GM19328 (cell line): ENCODE data around the gene SNTN.
"Not testable (repeated sequence)": the region's sequence is repeated elsewhere in the genome, so short reads cannot be mapped to it uniquely, and the experiment has no call there.

ENCODE experiments used
- ATAC-seq: cut with Tn5 transposase; IDR thresholded peaks from one replicate; pipeline ENCODE4 v1.9.1; 2021; ENCODE audit warnings: mild to moderate bottlenecking, moderate library complexity; ENCODE audit not compliant: unreplicated experiment

Gene SNTN

DNA sequence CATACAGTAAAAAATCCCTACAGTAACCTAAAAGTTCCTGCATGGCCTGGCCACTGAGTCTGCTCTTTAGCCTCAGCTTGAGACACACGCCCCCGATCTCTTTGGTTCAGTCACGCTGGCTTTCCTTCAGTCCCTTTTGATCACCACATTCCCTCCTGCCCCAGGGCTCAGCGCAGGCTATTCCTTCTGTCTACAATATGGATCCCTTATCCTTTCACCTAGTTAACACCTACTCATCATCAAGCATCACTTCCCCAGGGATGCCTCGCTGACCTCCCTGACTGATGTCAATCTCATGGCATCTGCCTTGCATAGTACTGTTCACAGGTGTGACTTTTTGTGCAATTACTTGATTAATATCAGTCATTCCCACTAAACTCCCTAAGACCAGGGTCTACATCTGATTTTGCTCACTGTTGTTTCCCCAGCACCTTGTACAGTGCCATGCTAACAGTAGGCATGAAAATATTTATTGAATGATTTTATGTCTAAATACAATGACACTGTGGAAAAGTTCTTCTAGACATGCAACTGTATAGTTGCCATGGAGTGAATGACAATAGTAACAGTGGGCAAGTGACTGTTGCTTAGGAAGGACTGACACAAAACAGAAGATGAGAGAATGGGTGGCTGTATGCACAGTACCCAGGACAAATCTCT is at the start of gene SNTN:
TSS of gene SNTN (plus strand) at position 610 of the 660 bp plus-strand sequence. CDS start at position 623, 13 bp downstream.
- no peak for ATAC-seq

DNA sequence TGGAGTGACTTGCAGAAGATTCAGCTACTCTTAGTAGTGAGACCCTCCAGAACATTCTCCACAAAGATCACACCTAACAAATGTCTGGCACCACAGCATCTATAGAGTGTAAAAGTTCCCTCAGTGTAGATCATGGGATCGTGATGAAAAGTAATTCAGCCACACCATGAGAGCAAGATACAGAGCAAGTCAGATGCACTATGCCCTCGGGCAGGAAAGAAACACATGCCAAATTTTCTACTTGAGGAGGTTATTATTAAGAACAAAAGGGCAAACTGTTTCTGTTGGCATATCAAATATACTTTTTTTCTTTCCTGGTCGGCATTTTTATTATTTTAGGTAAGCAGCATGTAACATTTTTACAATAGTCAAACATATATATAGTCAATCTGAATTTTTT is 44.8 kb upstream of the SNTN start:
- no peak for ATAC-seq

DNA sequence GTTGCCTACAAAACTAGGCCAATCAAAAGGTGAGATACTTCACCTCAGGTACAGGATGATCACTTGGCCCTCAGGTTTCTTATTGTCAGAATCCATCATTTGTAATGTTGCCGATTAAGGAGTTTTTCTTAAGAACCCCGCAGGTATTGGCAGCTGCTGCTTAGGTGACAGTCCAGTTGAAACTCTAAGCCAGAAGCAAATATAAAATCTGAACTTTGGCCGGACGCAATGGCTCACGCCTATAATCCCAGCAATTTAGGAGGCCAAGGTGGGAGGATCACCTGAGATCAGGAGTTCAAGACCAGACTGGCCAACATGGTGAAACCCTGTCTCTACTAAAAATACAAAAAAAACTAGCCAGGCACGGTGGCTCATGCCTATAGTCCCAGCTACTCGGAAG is 43.1 kb upstream of the SNTN start:
- ATAC-seq: no peak

DNA sequence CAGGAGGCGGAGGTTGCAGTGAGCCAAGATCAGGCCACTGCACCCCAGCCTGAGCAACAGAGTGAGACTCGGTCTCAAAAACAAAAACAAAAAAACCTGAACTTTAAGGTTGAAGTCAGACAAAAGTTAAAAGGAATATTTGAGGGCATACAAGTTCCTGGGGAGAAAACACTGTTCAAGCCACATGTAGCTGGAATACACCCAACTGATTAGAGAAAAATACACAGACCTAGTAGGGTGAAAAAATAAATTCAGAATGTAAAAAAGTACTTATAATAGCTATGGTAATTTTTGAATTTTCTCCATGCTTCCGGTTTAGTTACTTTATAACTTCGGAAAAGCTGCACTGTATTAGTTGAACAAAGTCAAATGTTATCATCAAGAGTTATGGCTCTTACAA is 42.6 kb upstream of the SNTN start:
- no peak for ATAC-seq

DNA sequence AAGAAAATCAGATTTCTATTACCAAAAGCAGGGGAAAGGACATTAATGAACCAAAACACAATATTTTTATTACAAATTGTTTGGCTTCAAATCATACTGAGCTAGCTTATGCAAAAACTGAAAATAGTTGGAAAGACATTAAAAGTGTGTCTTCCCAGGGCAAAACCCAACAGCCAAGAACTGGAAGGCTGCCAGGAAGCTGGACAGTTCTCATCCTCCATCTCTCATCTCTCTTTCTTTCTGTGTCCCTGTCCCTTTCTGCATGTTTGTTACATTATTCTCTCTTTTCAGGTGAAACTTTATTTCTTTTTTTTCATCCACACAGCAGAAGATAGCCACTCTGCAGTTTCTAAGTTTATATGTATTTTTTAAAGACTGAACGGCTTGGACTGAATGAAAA is 41.1 kb upstream of the SNTN start:
- no peak for ATAC-seq

DNA sequence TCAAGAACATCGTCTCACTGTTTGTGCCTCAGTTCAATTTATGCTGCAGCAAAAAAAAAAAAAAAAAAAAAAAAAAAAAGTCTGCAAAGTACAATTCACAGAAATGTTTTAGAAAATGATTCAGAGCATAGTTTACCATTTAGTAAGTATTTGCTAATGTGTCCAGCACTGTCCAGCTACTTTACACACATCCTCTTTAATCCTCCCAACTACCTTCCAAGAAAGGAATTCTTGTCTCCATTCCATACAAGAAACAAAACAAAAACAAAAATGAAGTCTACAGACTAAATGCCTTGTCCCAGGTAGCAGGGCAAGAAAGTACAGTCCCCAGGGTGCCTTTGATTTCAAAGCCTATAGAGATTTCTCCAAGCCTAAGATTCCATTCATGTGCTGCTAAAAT is 38.9 kb upstream of the SNTN start:
- ATAC-seq: no peak

DNA sequence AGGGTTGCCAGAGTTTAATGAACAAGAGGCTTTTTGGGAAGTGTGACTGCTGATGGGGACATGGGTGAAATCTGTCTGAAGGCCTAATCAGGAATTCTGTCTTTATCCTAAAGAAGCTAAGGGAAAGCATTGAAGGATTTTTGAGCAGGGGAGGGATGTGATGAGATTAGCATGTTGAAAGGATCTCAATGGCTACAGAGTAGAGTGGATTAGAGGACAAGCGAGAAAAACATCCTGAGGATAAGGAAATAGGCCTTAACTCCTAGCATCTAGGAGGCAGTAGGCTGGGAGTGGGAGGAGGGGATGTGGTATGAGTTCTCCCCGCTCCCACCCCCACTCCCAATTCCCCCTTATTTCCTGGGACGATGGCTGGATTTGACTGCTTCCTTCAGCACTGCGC is 35.1 kb upstream of the SNTN start:
- ATAC-seq: no peak

DNA sequence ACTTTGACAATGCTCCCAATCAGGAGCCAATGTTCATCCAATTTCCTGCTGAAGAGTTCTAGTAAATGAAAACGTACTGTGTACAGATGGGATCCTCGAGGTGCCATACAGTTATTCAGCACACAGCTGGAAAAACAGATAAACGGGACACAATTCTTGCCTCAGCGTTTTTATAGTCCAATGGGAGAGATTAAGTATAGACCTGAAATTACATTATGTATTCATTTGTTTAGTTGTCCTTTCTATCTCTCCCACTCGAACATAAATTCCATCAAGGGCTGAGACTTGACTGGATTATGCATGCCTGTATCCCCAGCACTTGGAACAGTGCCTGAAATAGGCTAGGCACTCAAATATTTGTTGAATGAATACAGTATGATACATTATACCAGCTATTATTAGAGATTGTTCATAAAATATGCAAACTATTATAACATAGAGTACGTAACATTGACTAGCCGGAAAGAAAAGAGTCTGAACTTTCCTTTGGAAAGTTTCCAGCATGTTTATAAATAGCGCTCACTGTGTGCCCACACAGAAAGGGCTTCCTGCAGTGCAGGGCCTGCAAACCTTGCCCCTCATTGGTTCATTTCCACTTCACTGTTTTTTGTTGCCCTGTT is 27.4 kb upstream of the SNTN start:
- no peak for ATAC-seq

DNA sequence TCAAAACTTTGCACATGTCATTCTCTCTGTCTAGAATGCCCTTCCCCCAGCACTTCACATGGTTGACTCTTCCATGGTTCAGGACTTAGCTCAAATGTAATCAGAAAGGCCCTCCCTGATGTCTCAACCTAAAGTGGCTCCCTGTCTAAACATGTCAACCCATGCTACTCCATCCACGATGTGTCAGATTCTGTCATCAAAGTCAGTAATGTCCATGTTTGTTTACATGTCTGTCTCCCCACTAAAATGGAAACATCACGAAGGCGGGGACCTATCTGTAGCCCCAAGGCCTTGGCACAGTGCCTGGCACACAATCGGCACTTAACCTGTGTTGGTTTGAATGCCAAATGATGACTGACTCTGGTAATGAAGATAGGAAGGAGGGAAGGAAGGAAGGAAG is 20.8 kb upstream of the SNTN start:
- ATAC-seq: no peak

DNA sequence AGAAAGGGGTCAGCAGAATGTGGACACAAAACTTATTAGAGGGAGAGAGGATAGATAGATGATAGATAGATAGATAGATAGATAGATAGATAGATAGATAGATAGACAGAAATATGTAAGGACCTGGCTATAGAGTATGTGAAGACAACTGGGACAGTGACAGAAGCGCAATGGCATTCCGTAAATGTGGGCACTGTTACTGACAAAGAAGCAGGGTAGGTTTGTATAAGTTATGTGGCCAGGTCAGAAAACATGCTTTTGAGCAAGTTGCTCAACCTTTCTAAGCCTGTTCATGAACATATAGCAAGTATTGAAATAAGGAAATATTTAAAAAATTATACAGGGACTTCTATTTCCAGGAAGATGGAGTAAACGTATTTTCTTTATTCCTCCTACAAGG is 17.3 kb upstream of the SNTN start:
- ATAC-seq: no peak

DNA sequence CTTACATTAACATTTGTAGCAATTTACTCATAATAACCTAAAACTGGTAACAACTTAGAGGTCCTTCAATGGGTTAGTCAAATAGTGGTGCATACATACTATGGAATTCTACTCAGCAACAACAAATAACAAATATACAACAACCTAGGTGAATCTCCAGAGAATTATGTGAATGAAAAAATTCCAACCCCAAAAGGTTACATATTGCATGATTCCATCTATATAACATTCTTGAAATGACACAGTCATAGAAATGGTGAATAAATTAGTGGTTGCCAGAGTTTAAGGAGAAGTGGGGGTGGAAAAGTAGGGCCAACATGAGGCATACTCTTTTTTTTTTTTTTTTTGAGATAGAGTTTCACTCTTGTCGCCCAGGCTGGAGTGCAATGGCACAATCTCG is 12.7 kb upstream of the SNTN start:
- no peak for ATAC-seq

DNA sequence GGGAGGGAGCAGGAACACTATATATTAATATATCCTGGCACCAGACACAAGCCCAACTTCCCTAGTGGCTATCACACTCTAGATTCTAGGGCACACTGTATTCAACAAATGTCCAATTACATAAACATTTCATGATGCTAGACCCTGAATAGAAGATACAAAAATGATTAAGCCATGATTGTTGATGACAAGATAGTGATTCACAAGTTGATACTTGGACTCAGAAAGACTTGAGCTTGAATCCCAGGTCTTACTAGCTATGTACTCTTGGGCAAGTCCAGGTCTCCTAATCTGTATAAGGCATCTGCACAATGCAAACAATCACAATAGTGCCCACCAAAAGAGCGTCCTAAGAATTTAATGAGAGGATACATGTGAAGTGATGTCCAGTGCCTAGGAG is 10.0 kb upstream of the SNTN start:
- ATAC-seq: no peak

DNA sequence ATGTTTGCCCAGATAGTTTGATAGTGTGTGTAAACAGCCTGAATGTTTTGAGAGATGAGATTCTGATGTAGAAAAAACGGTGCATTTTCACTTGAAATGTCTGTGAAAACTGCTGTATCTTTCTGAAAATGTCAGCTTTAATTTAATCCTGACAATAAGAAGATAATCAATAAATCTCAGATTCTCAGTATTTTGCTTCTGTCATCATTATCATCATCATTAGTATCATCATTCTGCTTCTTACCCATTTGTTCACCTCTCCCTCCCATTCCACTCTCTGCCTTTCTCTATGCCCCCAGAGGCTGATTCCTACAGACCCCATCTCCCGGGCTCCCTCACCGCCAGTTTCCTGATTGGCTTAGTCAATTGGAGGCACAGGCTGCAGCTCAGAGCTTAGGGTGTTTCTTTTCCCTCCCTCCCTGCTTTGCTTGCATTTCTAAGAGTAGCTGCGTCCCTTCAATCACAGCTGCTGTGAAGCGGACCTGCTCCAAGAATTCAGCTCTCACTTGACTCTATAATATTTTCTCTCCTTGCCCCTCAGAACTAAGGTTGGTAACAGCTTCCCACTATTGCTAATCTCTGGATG is 8.2 kb upstream of the SNTN start:
- ATAC-seq: no peak

DNA sequence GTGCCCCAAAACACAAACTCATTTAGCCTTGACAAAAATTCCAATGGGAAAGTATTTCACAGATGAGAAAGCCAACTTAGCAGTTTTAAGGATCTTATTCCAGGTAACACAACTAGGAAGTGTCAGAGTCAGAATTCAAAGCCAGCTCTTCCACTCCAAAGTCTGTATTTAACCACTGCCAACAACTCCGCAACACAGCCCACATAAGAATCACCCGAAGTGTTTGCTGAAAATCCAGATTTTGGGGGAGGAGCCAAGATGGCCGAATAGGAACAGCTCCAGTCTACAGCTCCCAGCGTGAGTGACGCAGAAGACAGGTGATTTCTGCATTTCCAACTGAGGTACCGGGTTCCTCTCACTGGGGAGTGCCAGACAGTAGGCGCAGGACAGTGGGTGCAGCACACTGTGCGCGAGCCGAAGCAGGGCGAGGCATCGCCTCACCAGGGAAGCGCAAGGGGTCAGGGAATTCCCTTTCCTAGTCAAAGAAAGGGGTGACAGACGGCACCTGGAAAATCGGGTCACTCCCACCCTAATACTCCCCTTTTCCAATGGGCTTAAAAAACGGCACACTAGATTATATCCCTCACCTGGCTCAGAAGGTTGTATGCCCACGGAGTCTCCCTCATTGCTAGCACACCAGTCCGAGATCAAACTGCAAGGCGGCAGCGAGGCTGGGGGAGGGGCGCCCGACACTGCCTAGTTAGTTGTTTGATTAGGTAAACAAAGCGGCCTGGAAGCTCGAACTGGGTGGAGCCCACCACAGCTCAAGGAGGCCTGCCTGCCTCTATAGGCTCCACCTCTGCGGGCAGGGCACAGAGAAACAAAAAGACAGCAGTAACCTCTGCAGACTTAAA is 7.3 kb upstream of the SNTN start:
- not testable (repeated sequence) for ATAC-seq

DNA sequence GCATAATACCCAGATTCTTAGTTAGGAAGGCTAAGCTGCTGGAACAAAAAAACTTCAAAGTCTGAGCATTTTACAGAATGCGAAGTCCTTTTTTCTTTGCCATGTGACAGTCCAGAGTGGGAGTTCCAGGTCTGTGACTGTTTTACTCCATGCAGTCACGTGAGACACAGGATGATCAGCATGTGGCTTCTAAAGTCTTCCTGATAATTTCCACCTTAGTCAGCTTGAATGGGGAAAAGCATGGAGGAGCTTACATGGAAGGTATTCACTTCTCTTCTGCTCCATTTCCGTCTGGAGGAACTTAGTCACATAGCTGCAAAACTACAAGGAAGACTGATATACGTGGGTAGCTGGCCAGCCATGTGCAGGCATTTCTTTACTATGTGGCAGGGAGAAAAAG is 1.7 kb downstream of the SNTN start:
- ATAC-seq: no peak

DNA sequence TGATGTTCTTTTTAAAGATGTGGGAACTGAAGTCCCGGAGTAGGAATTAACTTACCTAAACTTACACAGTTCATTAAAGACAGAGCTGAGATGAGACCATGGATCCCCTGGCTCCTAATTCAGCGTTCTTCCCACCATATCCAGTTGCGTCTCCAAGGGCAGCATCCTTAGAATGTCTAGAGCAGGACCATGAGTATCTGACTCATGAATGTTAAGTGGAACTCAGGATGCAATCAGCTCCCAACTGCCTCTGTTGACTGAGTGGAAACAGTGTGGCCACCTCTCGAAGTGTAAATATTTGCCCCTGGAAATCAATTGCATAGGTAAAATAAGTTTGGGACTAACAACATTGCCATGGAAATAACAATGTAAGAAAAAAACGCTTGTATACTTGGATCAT is 2.5 kb downstream of the SNTN start:
- no peak for ATAC-seq

DNA sequence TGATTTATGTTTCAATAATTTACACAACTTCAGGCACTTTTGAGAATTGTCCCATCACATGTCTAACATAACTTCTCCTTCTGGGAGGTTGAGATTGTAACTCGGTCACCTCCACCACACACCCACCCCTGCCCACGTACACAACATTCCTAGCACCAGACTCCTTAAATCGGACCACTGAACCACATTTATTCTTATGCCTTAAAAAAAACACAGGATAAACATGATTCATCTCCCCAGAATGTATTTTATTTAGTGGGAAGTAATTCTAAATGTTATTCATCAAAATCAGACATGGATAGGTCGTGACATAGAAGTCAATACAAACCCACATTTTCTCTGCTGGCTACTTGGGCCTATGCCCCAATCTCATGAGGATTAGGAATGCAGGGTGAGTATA is 3.0 kb downstream of the SNTN start:
- no peak for ATAC-seq

DNA sequence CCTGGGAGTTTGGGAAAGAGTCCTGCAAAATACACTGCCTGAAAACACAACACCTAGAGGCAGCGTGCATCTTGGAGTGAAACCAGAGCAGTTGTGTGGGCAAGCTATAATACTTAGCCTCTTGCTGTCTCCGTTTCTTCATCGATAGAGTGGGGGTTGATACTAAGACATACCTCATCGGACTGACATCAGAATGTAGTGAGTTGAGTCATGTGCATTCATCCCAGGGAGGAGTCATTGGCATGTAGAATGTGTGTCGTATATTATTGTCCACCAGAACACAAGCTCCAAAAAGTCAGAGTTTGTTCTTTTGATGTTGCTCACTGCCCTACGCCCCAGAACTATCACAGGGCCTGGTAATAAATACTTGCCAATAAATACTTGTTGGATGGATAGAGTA is 4.3 kb downstream of the SNTN start:
- ATAC-seq: no peak

DNA sequence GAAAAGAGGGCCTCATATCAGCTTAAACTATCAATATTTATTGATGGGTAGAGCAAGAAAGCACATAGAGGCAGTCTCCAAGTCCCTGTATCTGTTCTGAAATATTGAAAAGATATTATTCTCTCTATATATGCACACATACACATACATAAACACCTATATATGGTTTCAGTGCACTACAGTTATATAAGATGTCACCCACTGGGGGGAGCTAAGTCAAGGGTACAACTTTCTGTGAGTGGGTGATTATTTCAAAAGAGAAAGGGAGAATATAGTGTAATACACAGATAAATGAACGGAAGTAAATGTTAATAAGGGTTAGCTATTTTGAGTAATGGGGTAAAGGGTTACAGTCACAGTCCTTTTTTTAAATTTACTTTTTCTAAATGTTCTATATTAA is 8.8 kb downstream of the SNTN start:
- no peak for ATAC-seq

DNA sequence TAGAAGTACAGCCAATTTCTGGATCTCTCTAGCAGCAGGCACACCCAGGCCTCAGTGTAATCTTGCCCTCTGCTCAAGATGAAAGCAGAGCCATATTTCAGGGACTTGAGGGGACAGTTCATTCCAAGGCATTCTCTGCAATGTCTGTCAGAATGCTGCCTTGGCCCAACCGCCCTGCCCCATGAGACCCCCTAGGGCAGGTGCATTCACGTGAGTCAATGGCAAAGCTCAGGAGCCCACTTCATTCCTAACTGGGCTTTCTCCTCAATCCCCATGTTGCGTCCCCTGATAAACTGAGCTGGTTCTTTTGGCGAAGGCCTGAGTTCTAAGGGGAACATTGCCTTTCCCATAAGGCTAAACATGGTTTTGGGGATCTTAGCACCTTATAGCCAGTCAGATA is 9.5 kb downstream of the SNTN start:
- ATAC-seq: no peak

DNA sequence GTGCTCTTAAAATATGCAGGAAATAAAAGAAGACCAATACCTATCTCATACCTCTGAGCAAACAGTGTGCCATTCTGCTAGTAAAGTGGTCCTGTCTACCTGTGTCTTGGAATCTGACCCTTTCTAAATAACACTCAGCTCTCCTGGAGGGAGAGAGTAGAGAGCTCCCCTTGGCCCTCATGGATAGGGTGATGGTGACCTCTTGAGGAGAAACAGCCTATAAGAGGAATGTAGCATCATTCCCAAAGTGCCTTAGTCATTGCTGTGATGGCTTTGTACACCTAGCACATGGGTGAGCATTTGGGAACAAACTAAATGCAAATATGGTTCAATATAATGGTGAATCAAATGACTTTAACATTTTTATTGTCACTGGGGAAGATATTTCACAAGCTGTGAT is 10.0 kb downstream of the SNTN start:
- no peak for ATAC-seq

DNA sequence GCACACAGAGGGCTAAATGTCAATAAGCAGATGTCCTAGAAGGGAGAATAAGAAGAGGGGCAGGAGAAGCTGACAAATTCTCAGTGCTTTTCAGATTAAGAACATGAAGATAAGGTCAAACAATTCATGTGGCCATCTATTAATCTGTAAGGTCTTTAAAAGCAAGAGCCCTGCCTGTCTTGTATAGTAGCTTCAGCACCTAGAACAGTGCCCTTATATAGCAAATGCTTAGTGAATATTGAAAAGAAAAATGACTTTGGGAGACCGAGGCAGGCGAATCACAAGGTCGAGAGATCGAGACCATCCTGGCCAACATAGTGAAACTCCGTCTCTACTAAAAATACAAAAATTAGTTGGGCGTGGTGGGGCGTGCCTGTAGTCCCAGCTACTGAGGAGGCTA is 18.1 kb downstream of the SNTN start:
- ATAC-seq: no peak
